ENCODE measurements around the gene FNBP1.

Gene FNBP1

DNA sequence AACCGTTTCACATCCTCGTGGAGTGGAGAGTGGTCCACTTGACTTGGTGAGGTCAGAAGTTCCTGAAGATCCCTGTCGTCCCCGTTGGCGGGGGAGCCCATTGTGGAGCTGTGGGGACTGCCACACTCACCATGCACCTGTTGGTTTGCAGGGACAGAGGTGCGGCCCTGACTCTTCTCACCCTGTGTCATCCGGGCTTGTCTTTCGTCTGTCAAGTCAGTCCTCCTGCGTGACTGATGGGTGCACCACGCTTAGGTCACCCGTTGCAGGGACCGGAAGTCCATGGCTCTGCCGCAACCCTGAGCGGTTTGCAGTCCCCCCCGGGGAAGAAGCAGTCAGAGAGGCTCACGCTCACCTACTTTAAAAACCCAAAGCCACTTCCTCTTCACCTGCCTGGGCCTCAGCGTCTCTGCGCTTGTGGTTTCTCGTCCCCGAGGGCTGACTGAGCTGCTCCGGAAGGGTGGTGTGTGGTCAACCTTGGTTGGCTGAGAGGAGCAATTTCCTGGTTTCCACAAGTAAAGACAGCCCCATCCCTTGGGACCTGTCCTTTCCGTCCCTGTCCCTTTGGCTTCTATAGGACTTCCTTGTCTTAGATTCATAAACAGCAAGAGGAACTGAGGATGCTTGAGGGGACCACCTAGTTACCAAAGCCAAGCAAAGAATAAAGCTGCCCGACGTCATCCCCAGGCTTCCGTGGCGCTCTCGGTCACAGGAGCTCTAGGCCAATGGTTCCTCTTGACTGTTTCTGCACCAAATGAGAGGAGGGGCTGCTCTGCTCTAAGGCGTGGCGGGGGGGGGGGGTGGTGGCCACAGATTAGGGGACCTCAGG lies 154.5 kb downstream of the FNBP1 start:
- DNase-seq: peak; percentile 98

DNA sequence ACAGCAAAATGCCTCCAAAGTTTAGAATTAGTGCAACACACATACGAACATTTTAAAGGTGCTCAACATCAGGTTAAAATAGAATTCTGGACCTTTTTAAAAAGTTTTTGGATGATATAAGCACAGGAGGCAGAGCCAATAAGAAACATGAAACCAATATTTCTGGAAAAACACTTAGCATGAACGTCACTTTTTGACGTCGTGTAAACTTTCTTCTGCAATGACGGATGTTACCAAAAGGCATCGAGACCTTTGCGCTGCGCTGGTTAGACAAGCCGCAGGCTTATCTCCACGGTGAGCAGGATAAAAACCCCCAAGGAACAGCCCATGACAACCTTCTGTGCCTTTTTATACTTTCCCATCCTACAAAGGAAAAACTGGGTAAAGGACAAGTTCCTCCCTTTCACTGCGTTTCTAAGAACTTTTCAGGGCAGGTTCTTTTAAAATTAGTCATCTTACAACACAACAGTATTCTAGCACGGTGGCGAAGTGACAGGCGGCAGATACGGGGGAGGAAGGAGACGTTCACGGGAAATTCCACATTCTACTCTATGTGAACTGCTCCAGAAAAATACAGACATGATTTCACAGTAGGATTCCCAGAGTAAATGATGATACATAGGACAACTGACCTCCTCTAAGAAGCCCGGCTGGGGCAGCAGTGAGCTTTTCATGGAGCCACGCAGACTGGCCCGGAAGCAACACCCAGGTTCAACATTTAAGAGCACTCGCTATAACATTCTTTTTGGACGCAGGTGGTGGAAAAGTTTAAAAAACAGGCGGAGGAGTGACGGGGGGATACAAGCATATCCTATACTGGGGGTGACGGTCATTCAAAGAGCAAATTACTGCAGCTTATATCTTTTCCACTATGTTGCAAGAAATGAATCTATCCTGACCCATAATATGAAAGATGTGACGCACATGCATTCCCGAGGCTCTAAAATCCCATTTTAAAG lies 155.4 kb downstream of the FNBP1 start:
- peak; percentile 81 for DNase-seq

DNA sequence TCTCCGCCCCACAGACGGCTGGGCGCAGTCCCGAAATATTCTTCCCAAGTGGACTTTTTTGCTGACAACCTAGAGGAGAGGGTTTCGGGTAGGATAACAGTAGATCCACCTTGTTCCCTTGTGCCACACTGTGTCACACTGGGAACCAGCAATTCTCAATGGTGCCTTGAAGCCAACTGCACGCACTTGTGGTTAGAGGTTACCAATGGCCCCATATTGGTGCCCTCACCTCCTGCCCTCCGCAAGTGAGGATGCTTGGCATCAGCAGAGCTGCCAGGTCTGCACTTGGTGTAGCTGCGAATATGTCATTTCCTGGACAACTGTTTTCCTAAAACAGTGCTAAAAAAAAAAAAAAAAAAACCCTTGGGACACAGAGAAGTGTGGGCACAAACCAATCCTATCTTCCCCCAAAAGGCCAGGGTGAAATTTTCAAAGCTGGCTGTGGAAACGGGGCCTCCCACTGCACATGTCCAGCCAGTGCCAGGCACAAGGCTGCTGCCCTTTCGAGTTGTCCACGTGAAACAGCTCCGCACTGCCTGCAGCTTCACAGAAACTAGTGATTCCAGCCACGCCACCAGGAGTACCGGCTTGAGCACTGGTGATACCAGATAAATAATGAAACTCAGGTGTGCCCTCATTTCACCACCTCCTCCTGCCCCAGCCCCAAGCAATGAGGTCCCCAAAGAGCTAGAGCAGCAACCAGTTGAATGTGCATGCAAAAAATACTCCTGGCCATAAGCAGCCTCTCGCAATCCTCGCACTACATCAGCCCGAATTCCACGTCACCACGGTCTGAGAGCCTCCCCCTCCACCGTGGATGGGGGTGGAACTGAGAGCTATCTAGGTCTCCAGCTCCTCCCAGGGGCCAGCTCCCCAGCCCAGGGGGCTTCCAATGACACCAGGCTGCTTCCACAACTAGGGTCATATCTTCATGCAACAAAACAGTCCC lies 156.5 kb downstream of the FNBP1 start:
- DNase-seq: peak; percentile 79

DNA sequence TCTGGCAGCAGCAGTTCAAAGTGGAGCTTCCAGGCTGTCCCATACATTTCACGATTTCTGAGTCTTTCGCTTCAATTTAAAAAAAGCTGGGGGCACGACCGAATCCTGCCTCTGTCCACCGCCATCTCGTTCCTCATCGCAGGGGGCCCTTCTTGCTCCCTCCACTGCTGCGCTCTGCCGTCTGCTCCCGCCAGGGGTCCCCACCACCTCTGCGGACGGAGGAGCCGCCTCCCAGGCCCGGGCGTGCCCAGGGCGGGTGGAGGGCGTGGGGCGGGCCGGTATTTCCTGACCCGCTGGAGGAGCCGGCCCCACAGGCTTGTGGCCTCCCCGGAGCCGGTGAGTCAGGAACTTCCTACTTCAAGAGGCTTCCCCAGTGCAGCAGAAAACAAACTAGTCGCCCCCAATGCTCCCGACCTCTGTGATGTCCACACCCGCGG lies 157.3 kb downstream of the FNBP1 start:
- DNase-seq: peak; percentile 97

DNA sequence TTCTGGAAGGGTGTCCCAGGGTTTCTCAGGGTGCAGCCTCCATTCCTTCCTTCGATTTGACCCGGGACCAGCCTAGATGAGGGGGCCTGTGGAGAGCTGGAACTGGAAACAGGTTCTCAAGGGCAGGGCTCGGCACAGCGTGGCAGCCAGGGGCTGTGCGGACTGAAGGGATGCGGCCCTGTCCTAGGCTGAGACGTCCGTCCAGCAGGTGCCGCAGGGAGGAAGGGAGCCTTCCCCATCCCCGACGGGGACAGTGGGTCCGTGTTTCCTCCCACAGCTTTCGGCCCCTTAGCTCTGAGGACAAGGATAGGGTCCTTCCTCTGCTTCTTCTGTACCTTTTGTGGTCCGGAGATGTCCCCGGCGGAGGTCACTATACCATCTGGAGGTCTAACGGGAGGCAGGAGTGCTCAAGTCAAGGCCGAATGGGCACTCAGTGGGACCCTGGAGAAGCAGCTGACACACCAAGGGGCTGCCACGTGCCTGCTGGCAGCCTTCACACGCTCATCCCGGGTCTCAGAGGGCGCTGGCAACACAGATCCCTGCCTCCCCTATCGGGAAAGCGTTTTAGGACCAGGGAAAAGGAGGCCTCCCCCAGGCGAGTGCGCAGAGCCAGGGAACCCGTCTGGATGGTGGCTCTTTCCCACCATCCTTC lies 157.8 kb downstream of the FNBP1 start:
- peak; percentile 61 for DNase-seq

DNA sequence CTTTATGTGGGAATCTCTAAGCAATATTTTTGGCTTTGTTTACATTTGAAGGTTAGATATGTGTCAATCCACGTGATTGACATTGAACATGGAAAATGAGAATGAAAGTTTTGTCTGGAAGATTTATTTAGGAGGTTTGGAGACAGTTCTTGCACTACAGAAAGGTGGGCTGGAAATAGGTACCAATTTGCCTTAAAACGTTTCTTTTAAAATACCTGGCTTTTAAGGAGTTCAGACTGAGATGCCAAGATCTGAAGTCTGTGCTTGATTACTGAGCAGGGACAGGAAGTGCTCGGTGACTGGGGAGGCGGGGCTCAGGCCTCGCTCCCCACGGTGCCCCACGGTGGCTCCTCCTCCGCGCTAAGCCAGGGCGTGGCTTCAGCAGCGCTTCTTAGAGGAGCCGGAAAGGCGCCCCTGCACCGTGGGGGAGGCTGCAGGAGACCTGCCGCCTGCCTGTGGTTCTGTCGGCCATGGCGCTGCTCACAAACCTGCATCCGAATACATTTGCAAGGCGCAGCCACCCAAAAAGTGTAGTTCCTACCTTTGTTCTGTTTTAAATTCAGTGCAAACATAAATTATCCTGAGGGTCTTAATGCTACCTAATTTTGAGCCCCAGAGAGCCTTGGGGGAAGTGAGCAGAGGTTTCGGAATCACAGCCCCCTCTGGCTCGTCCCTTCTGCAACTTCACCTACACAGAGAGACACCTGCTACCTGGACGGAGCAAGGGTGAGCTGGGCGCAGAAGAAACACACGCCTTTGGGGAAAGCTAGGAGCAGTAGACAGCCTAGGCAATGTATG lies 158.6 kb downstream of the FNBP1 start:
- peak; percentile 97 for DNase-seq

DNA sequence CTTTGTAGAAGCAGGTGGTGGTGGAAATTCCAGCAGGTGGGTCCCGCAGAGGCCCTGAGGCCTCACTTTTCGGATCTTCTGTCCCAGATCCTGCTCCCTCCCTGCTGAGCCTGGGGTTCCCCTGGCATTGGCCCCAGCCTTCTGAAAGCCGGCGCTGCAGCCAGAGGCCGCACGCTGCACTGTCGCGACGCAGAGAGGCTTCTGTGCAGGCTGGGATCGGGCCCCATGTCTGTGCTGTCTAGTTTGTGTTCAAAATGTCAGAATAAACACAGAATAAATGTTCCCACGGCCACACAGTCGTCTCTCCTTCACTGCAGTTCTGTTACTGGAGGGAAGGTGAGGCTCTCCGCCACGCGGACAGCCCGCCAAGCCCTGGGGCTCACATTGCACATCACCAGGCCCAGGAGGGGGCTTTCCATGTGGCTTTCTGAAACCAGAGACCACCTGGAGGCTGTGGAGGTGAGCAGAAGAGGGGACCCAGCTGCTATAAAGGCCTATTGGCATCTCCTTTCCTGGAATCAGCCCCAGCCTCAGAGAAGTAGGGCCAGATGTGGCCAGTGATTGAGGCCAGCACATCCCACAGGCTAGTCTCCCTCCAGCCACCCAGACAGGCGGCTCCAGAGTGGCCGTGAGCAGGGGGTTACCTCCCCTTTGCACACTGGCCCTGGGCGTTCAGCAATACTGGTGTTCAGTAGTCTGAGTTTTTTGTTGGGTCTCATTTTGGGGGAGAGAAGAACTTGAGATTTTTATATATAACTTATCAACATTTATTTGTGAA lies 161.3 kb downstream of the FNBP1 start:
- no peak for DNase-seq

DNA sequence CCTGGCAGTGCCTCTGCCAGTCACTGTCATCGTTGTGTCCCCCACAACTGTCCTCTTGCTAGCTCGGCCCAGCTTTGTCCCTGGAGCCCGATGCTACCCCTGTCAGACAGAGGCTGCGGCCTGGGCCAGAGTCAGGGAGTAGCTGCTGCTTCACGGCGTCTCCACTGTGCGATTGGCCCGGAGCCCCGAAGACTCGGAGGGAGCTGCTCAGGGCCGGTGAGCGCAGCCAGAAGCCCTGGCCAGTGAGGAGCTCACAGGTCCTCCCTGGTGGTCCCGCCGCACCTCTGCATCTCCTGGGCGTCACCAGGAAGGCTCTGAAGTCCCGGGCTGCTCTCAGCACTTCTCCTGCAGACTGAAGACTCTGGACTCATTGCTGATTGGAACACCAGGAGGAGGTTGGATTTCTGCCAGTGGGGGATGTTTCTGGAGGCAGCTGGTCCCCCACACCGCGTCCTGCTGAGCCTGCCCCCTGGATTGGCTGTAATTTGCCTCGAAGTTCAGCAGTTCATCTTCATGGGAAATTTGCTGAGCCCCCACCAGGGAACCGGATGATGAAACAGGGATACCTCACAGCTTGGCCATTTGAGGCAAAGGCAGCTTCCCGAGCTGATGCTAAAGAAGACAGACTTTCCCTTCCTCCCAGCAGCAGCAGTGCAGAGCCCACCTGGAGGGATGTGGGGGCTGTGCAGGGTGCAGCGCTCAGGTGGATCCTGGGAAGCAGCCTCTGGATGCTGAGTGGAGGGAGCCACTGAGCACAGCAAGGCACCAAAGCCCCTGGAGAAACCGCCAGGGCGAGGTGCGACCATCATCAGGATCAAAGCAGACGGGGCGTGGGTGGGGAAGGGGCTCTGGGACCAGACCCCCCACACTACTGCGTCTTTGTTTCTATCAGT lies 162.1 kb downstream of the FNBP1 start:
- DNase-seq: no peak

DNA sequence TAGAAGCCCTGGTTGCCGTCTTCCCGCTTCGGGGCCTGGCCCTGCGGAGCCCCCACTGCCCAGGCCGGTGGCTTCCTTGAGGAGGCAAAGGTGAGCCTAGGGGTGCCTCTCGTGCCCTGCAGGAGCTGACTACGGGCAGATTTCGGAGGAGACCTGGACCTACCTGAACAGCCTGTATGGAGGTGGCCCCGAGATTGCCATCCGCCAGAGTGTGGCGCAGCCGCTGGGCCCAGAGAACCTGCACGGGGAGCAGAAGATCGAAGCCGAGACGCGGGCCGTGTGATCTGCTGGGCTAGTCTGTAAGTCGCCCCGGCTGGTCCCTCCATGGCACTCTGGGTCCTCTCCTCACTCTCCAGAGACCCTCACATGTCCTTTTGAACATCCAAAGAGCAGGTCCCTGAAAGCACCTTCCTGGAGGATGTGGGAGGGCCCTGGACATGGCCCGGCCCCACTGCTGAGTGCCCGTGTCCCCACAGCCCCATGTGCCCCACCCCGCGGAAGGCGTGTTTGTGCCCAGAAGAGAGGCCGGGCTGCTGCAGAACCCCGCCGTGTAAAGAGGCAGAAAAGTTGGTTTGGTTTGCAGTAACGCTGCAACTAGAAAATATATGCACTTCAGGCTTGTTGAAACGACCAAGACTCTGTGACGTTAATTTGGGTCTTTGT lies 162.9 kb downstream of the FNBP1 start:
- no peak for DNase-seq

DNA sequence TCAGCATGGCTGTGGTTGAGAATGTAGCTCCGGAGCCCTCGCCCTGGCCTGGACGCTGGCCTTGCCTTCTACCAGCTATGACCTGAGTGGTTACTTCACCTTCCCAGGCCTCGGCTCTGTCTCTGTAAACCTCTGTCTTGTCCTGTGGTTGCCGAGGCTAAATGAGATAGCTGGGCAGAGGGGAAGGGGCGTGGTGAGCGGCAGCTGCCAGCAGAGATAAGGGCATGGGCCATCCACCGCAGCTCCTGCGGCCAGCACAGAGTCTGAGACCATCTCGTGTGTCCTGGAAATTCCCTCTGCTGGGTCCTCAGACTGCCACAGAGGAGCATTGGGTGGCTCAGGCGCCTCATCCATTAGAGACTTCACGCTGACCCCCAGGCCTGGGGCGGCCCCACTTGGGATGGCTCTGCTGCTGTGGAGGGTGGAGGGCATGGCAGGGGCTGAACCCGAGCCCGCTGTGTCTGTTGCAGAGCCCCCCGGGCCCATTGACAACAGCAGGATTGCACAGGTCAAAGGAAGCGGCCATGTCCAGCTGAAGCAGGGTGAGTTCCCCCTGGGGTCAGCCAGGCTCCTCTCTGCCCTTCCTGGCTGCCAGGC lies 163.8 kb downstream of the FNBP1 start:
- no peak for DNase-seq

DNA sequence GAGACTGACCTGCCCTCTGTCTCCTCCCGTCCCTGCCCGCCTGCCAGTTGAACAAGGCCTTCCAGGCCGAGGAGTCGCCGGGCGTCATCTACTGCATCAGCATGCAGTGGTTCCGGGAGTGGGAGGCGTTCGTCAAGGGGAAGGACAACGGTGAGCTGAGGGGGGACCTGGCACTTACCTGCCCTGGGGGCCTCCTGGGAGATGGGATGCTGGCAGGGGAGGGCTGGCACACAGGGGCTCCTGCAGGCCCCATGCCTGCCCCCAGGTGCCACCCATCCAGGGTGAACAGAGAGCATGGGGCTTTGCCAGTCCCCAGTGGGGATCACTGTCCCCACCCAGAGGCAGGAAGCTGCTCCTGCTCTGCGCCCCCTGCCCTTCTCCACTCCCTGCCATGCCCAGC lies 164.7 kb downstream of the FNBP1 start:
- no peak for DNase-seq

DNA sequence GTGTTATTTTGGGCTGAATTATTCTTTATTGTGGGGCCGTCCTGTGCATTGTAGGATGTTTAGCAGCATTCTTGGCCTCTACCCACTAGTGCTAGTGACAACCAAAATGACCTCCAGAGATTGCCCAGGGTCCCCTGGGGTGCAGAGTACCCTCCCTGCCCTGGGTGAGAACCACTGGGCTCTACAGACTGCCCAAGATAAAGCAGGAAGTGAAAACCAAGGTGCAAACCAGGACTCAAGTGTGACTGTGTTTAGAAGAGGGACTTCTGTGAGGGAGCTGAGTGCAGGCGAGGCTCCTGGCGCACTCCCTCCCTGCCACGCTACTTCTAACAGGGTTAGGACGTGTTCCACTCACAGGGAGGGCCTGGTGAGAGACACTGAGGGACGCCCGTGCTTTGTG lies 166.2 kb downstream of the FNBP1 start:
- DNase-seq: no peak

DNA sequence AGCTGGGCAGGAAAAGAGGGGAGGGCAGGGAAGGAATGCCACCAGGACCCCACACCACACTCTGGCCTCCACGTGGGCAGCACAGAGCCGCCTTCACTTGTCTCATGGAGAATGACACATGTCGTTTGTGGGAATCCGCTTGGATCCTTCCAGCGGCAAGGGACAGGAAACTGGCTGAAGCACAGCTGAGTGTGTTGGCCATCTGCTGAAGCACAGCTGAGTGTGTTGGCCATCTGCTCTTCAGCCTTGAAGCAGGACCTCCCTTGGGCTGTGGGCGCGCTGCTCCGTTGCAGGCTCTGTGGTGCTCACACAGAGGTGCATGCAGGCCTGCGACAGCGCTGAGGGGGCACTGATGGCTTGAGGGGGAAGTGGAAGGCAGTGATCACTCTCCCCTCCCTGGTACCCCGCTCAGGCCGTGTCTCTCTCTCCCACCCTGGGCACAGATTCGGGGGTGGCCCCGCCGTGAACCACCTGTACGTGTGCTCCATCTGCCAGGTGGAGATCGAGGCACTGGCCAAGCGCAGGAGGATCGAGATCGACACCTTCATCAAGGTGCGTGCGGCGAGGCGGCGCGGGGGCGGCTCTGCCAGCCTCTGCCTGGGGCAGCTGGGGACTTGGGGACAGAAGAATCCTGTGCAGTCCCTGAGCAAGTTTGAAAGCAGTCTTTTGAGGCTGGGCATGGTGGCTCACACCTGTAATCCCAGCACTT lies 167.1 kb downstream of the FNBP1 start:
- no peak for DNase-seq

DNA sequence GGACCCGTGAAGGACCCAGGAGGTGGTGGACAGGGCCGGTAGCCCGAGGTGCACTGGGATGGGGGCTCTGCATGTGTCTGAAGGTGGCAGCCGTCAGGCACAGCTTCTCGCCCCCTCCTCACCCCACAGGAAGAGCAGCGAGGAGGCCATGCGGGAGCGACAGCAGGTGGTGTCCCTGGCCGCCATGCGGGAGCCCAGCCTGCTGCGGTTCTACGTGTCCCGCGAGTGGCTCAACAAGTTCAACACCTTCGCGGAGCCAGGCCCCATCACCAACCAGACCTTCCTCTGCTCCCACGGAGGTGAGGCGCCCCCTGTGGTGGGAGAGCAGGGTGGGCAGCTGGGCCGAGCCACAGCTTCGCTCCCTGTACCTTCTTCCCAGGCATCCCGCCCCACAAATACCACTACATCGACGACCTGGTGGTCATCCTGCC lies 167.8 kb downstream of the FNBP1 start:
- DNase-seq: no peak

DNA sequence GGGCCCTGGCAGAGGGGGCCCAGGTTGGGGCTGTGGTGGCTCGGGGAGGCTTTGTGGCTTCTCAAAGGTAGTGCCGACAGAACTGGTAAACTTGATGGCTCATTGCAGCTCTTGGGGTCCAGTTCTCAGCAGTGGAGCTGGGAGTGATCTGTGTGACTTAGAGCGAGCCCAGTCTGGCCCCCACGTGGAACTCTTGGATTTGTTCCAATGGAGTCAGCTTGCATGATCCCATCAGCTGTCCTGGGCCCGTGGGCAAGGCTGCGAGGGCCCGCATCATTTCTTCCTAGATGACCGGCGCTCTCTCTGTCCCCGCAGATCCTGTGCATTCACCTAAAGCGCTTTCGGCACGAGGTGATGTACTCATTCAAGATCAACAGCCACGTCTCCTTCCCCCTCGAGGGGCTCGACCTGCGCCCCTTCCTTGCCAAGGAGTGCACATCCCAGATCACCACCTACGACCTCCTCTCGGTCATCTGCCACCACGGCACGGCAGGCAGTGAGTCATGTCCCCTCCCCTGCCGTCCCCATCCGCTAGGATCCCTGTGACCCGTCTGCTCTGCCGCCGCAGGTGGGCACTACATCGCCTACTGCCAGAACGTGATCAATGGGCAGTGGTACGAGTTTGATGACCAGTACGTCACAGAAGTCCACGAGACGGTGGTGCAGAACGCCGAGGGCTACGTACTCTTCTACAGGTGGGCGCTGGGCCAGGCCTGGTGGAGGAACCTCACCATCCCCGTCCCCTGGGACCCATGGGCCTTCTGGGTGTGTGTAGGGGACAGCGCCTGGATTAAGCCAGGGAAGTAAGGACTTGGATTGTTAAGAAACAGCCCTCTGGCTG lies 168.5 kb downstream of the FNBP1 start:
- no peak for DNase-seq

DNA sequence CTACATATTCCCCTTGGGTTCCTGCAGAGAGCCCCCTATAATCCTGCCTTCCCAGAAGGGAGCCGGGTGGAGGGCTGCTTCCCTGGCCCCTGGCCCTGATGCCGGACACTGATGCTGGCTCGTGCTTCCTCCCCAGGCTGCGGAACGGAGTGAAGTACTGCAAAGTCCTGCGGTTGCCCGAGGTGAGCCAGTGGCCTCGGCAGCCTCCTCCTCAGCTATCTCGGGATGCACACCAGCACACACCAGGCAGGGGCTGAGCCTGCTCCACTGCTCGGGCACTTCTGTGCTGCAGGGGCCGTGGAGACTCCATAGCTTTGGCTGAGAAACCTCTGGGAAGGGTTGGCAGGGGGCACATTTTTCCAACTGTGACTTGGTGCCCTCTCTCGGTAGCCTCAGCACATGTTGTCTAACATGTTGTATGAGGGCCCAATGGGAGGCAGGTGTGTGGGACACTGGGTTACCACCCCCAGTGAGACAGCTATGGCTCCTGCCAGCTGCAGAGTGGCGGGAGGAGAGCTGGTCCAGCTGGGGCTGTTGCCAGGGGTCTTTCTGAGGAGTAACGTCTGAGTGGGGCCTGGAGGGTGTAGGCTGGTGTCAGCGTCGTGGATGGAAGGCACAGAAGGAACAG lies 169.3 kb downstream of the FNBP1 start:
- DNase-seq: no peak
